ENCODE results near the gene RAB11FIP3.

GRCh38 chr16:557463-558297 lies 132.2 kb downstream of the RAB11FIP3 start:
- TF ChIP-seq POLR2A (IDR thresholded peaks at IDR 0.05; ENCODE audit: low read depth, low read length): no peak
- no peak for TF ChIP-seq POLR2AphosphoS5 (IDR thresholded peaks at IDR 0.05; ENCODE audit: low read depth, low read length)
- TF ChIP-seq TAF1 (IDR thresholded peaks at IDR 0.05; ENCODE audit: borderline replicate concordance, low read depth, low read length): no peak
